Measurements from ENCODE around the gene F11R.

- TF ChIP-seq EZH2 (IDR thresholded peaks at IDR 0.05; ENCODE audit: insufficient read depth, poor library complexity, severe bottlenecking) (no peak), EZH2phosphoT487 (IDR thresholded peaks at IDR 0.05; ENCODE audit: insufficient read depth, low read depth) (no peak)
Observed at GRCh38 chr1:161054232-161054631, 33.3 kb upstream of the F11R start.
